WI38 (cell line): ENCODE data around the gene MRTFA.

Source experiments
- H3K4me3 ChIP-seq: 2 replicates; pipeline ENCODE4 v1.5.1; 2011; ENCODE audit warnings: low read depth, mild to moderate bottlenecking, control low read depth, low read length
- CTCF ChIP-seq: IDR thresholded peaks from 2 replicates; pipeline ENCODE4 v1.5.1; 2012; ENCODE audit warnings: low read depth, mild to moderate bottlenecking, control low read depth, low read length

MRTFA gene

GRCh38 chr22:40624770-40625169 is 11.7 kb downstream of the MRTFA start:
- no peak for TF ChIP-seq CTCF

GRCh38 chr22:40621309-40622151 is 15.0 kb downstream of the MRTFA start:
- no peak overlapping the region for H3K4me3 ChIP-seq
- TF ChIP-seq CTCF = no peak

More at GRCh38 chr22:40624770-40625169, 11.7 kb downstream of the MRTFA start:
- H3K4me3 ChIP-seq = no peak overlapping the region

GRCh38 chr22:40620464-40621046 is 16.0 kb downstream of the MRTFA start:
- H3K4me3 ChIP-seq = no peak overlapping the region
- no peak for TF ChIP-seq CTCF

- no peak overlapping the region for H3K4me3 ChIP-seq
- no peak for TF ChIP-seq CTCF
Measured at GRCh38 chr22:40618400-40618799, 18.1 kb downstream of the MRTFA start.

- TF ChIP-seq CTCF = no peak
- no peak overlapping the region for H3K4me3 ChIP-seq
Measured at GRCh38 chr22:40616578-40616977, 19.9 kb downstream of the MRTFA start.

GRCh38 chr22:40613067-40613466 is 23.5 kb downstream of the MRTFA start:
- no peak for TF ChIP-seq CTCF
- no peak overlapping the region for H3K4me3 ChIP-seq

- TF ChIP-seq CTCF = no peak
- H3K4me3 ChIP-seq = no peak overlapping the region
Measured at GRCh38 chr22:40612291-40612751, 24.2 kb downstream of the MRTFA start.
